SK-N-SH (cell line): ENCODE measurements around the gene TRPC6. TPM values are rescaled to one million over a fixed set of nuclear protein-coding genes. Genes with fewer than 3 reads are reported as not detected.

Experiments used
- CTCF ChIA-PET: fragments of 300-600, 350-600 bp; formaldehyde crosslinking; extraction: SDS; loops from one replicate; lab custom pipeline; 2021; lab: Yijun Ruan, JAX
- POLR2A ChIA-PET: fragments of 350-600 bp; sonication (Branson Sonifier 250); formaldehyde crosslinking; extraction: SDS; loops from one replicate; lab custom pipeline; 2020; ENCODE audit warnings: antibody characterized with exemption, inconsistent platforms; lab: Yijun Ruan, JAX
- DNase-seq: peaks from one replicate; pipeline ENCODE4 v3.0.0; 2012
- H2AFZ ChIP-seq: fragments of 200-600 bp; sonication (generic); 2 replicates; pipeline ENCODE4 v1.8.1; 2016; ENCODE audit warnings: antibody characterized with exemption, mild to moderate bottlenecking, low read depth
- H3F3A ChIP-seq: fragments of 200-600 bp; sonication (generic); replicated peaks from 2 replicates; pipeline ENCODE3; 2016; ENCODE audit warnings: antibody characterized with exemption, mild to moderate bottlenecking; ENCODE audit not compliant: insufficient read depth
- H3K27ac ChIP-seq, 2 experiments: fragments of 200-500 bp in 1 of 2; fragments of 200-600 bp in 1 of 2; sonication (Bioruptor generic) in 1 of 2; sonication (generic), shearing (Covaris generic) in 1 of 2; 2 replicates each; pipeline versions ENCODE4 v1.5.1 to v1.6.1; 2014 to 2016; ENCODE audit warnings: low read depth in 2 of 2, inconsistent platforms in 1 of 2, low read length in 1 of 2, mild to moderate bottlenecking in 1 of 2, mixed read lengths in 1 of 2
- H3K27me3 ChIP-seq: fragments of 200-600 bp; sonication (generic), shearing (Covaris generic); 2 replicates; pipeline ENCODE4 v1.6.1; 2016; ENCODE audit warnings: mixed run types; ENCODE audit not compliant: insufficient read depth
- H3K36me3 ChIP-seq, 2 experiments: fragments of 200-500 bp in 1 of 2; fragments of 200-600 bp in 1 of 2; sonication (Bioruptor generic) in 1 of 2; sonication (generic) in 1 of 2; replicated peaks in 1 of 2; 2 replicates each; pipeline versions ENCODE3 to v1.5.1; 2014 to 2016; ENCODE audit warnings: low read length in 1 of 2, mild to moderate bottlenecking in 1 of 2; ENCODE audit not compliant: insufficient read depth in 2 of 2, control insufficient read depth in 1 of 2
- H3K4me1 ChIP-seq, 2 experiments: fragments of 200-500 bp in 1 of 2; fragments of 200-600 bp in 1 of 2; sonication (Bioruptor generic) in 1 of 2; sonication (generic), shearing (Covaris generic) in 1 of 2; 2 replicates each; pipeline versions ENCODE4 v1.5.1 to v1.6.1; 2014 to 2016; ENCODE audit warnings: low read depth in 1 of 2, low read length in 1 of 2, mixed run types in 1 of 2; ENCODE audit not compliant: insufficient read depth in 2 of 2, control insufficient read depth in 1 of 2
- H3K4me2 ChIP-seq: fragments of 200-600 bp; sonication (generic), shearing (Covaris generic); 2 replicates; pipeline ENCODE4 v1.6.1; 2017; ENCODE audit warnings: mixed run types
- H3K4me3 ChIP-seq, 2 experiments: fragments of 200-500 bp in 1 of 2; fragments of 200-600 bp in 1 of 2; sonication (Bioruptor generic) in 1 of 2; sonication (generic), shearing (Covaris generic) in 1 of 2; 2 replicates each; pipeline versions ENCODE4 v1.5.1 to v1.8.1; 2014 to 2016; ENCODE audit warnings: low read depth in 2 of 2, inconsistent platforms in 1 of 2, low read length in 1 of 2, mild to moderate bottlenecking in 1 of 2, mixed read lengths in 1 of 2, moderate library complexity in 1 of 2
- H3K79me2 ChIP-seq: fragments of 200-600 bp; sonication (generic); 2 replicates; pipeline ENCODE4 v1.8.1; 2017; ENCODE audit warnings: mild to moderate bottlenecking; ENCODE audit not compliant: insufficient read depth
- H3K9ac ChIP-seq: fragments of 200-600 bp; sonication (generic); 2 replicates; pipeline ENCODE4 v1.6.1; 2017; ENCODE audit warnings: mixed run types
- H3K9me2 ChIP-seq: fragments of 200-600 bp; sonication (generic); 2 replicates; pipeline ENCODE4 v1.6.1; 2017; ENCODE audit warnings: mixed run types
- H3K9me3 ChIP-seq: fragments of 200-600 bp; sonication (generic); 2 replicates; pipeline ENCODE4 v1.6.1; 2017; ENCODE audit warnings: mixed run types, mild to moderate bottlenecking, moderate library complexity
- H4K20me1 ChIP-seq: fragments of 200-600 bp; sonication (generic); 2 replicates; pipeline ENCODE4 v1.6.1; 2017; ENCODE audit warnings: mild to moderate bottlenecking, mixed run types; ENCODE audit not compliant: insufficient read depth
- CHD2 ChIP-seq: fragments of 150-350 bp; IDR thresholded peaks from 2 replicates; pipeline ENCODE4 v1.6.1; 2018; ENCODE audit warnings: low read length; ENCODE audit not compliant: partially characterized antibody
- EP300 ChIP-seq, 2 experiments: IDR thresholded peaks; 2 replicates each; pipeline versions ENCODE4 v1.4.0 to v1.6.1; 2012; ENCODE audit warnings: borderline replicate concordance in 1 of 2, low read depth in 1 of 2, low read length in 1 of 2
- FOSL2 ChIP-seq: IDR thresholded peaks from 2 replicates; pipeline ENCODE4 v1.4.0; 2012; ENCODE audit warnings: low read depth, mild to moderate bottlenecking, moderate library complexity, borderline replicate concordance
- FOXJ3 ChIP-seq: sonication (generic); formaldehyde crosslinking; IDR thresholded peaks from 2 replicates; pipeline ENCODE4 v1.5.1; 2020; ENCODE audit warnings: mild to moderate bottlenecking, missing genetic modification reagents
- GATA2 ChIP-seq: sonication (generic); formaldehyde crosslinking; IDR thresholded peaks from 2 replicates; pipeline ENCODE4 v1.5.0; 2020; ENCODE audit warnings: mild to moderate bottlenecking, missing genetic modification reagents
- JUND ChIP-seq: IDR thresholded peaks from 2 replicates; pipeline ENCODE4 v1.4.0; 2012
- NRF1 ChIP-seq: IDR thresholded peaks from 2 replicates; pipeline ENCODE4 v1.6.1; 2012; ENCODE audit warnings: low read depth, mild to moderate bottlenecking, low read length
- POLR2AphosphoS5 ChIP-seq: IDR thresholded peaks from 2 replicates; pipeline ENCODE4 v1.6.1; 2012; ENCODE audit warnings: low read depth, low read length
- RAD21 ChIP-seq: IDR thresholded peaks from 2 replicates; pipeline ENCODE4 v1.6.1; 2012; ENCODE audit warnings: mild to moderate bottlenecking, low read length
- RFX5 ChIP-seq: IDR thresholded peaks from 2 replicates; pipeline ENCODE4 v1.6.1; 2012; ENCODE audit warnings: mild to moderate bottlenecking, improper control_type of control experiment, low read length
- TAF1 ChIP-seq: IDR thresholded peaks from 2 replicates; pipeline ENCODE4 v1.6.1; 2012; ENCODE audit warnings: low read depth, mild to moderate bottlenecking, low read length, moderate library complexity, borderline replicate concordance
- TCF12 ChIP-seq: IDR thresholded peaks from 2 replicates; pipeline ENCODE4 v1.4.0; 2012
- TEAD4 ChIP-seq: IDR thresholded peaks from 2 replicates; pipeline ENCODE4 v1.4.0; 2012; ENCODE audit warnings: mild to moderate bottlenecking, borderline replicate concordance; ENCODE audit not compliant: insufficient read depth
- YY1 ChIP-seq: IDR thresholded peaks from 2 replicates; pipeline ENCODE4 v1.4.0; 2012; ENCODE audit warnings: low read depth, mild to moderate bottlenecking
- WGBS: methylation state at CpG from one replicate; pipeline ENCODE4 v1.1.6; 2017; ENCODE audit warnings: low lambda C conversion rate; 5-methylcytosine and 5-hydroxymethylcytosine counted together
- polyA plus RNA-seq, 3 experiments: library from polyadenylated mRNA; depleted of rRNA; stranded (reverse); fragments of >200 nt; gene quantifications; 2 replicates each; pipeline ENCODE4 v1.2.3, GENCODE V29; 2012
- TF ChIP-seq, protein P1 (sequence below): fragments of 150-350 bp; IDR thresholded peaks from 2 replicates; pipeline ENCODE4 v1.6.1; 2017; ENCODE audit warnings: antibody characterized with exemption, low read length, low read depth, borderline replicate concordance
- TF ChIP-seq, protein P2 (sequence below): fragments of 150-350 bp; IDR thresholded peaks from 2 replicates; pipeline ENCODE4 v1.6.1; 2016; ENCODE audit warnings: mild to moderate bottlenecking, low read depth, low read length
- TF ChIP-seq, protein P3 (sequence below): IDR thresholded peaks from 2 replicates; pipeline ENCODE4 v1.6.1; 2012; ENCODE audit warnings: mild to moderate bottlenecking, low read depth, low read length, moderate library complexity
- TF ChIP-seq, protein P4 (sequence below): IDR thresholded peaks from 2 replicates; pipeline ENCODE4 v1.4.0; 2012; ENCODE audit warnings: low read depth, borderline replicate concordance

Gene TRPC6
- polyA plus RNA-seq (2012; rRNA removed), result not detected in 2 replicates
- polyA plus RNA-seq (2012; cell fraction: cytosol; rRNA removed), result not detected in 2 replicates
- polyA plus RNA-seq (2012; cell fraction: nucleus; rRNA removed), result not detected in 2 replicates

DNA sequence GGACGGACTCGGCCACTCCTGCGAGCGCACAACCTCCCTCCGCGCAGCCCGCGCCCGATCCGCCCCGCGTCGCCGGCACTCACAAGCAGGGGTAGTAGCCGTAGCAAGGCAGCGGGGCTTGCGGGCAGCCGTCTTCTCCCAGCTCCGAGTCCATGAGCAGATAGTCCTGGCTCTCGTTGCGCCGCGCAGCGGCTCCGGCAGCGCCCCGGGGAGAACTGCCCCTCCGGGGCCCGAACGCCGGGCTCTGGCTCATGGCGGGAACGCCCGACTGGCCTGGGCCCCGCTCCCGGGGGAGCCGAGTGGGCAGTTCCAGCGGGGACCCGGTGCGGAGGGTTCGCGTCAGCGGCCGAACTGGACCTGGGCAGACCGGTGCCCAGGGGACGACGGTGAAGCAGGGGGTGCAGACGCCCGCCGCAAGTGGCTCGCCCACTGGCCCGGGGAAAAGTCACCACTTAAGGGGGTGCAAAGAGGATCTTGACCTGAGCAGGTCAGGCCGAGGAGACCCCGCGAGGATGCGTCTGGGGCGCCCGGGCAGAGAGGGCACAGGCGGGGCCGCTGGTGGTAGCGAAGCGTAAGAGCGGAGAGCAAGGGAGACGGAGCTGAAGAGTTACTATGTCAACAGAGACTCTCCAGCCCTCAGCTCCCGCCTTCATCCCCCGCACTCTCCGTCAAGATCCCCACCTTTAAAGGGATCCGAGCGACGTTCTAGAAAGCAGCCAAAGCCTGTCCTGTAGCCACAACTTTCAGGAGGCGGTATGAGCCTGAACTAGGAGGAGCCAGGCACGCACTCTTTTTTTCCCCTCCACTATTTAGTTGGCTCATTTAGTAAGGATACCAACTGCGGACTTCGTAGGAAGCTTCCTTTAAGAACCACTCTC is at the start of gene TRPC6:
Gene TRPC6, minus strand, starts transcription at position 757 of the 878 bp plus-strand sequence. Its CDS starts 504 bp downstream, at position 253.
- H3K4me1 ChIP-seq, result no peaks in the 10 kb centered on the region
- peak; percentile 15 for DNase-seq
- CTCF ChIA-PET, result no interaction called here
- POLR2A ChIA-PET, result no interaction called here
- peaks cover 24% of the 10 kb centered on the region for H3K27me3 ChIP-seq
- TF ChIP-seq YY1, result no peak
- TF ChIP-seq CHD2, result no peak
- TF ChIP-seq, protein P1, sequence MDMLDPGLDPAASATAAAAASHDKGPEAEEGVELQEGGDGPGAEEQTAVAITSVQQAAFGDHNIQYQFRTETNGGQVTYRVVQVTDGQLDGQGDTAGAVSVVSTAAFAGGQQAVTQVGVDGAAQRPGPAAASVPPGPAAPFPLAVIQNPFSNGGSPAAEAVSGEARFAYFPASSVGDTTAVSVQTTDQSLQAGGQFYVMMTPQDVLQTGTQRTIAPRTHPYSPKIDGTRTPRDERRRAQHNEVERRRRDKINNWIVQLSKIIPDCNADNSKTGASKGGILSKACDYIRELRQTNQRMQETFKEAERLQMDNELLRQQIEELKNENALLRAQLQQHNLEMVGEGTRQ, result no peak
- no peak for TF ChIP-seq TEAD4
- TF ChIP-seq TAF1, result no peak
- no peak for TF ChIP-seq GATA2 (CRISPR knock-in tag)
- no peak for TF ChIP-seq JUND
- TF ChIP-seq EP300 (IDR thresholded peaks at IDR 0.05; ENCODE audit: borderline replicate concordance in 1 of 2, low read depth in 1 of 2, low read length in 1 of 2), result no peak
- TF ChIP-seq RFX5, result no peak
- no peak for TF ChIP-seq RAD21
- TF ChIP-seq, protein P2, sequence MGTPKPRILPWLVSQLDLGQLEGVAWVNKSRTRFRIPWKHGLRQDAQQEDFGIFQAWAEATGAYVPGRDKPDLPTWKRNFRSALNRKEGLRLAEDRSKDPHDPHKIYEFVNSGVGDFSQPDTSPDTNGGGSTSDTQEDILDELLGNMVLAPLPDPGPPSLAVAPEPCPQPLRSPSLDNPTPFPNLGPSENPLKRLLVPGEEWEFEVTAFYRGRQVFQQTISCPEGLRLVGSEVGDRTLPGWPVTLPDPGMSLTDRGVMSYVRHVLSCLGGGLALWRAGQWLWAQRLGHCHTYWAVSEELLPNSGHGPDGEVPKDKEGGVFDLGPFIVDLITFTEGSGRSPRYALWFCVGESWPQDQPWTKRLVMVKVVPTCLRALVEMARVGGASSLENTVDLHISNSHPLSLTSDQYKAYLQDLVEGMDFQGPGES, result no peak
- no peak for TF ChIP-seq FOSL2
- TF ChIP-seq TCF12, result no peak
- TF ChIP-seq FOXJ3 (CRISPR knock-in tag), result no peak
- TF ChIP-seq POLR2AphosphoS5, result no peak
- TF ChIP-seq, protein P3, sequence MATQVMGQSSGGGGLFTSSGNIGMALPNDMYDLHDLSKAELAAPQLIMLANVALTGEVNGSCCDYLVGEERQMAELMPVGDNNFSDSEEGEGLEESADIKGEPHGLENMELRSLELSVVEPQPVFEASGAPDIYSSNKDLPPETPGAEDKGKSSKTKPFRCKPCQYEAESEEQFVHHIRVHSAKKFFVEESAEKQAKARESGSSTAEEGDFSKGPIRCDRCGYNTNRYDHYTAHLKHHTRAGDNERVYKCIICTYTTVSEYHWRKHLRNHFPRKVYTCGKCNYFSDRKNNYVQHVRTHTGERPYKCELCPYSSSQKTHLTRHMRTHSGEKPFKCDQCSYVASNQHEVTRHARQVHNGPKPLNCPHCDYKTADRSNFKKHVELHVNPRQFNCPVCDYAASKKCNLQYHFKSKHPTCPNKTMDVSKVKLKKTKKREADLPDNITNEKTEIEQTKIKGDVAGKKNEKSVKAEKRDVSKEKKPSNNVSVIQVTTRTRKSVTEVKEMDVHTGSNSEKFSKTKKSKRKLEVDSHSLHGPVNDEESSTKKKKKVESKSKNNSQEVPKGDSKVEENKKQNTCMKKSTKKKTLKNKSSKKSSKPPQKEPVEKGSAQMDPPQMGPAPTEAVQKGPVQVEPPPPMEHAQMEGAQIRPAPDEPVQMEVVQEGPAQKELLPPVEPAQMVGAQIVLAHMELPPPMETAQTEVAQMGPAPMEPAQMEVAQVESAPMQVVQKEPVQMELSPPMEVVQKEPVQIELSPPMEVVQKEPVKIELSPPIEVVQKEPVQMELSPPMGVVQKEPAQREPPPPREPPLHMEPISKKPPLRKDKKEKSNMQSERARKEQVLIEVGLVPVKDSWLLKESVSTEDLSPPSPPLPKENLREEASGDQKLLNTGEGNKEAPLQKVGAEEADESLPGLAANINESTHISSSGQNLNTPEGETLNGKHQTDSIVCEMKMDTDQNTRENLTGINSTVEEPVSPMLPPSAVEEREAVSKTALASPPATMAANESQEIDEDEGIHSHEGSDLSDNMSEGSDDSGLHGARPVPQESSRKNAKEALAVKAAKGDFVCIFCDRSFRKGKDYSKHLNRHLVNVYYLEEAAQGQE, result no peak
- no peak for TF ChIP-seq NRF1
- TF ChIP-seq, protein P4, sequence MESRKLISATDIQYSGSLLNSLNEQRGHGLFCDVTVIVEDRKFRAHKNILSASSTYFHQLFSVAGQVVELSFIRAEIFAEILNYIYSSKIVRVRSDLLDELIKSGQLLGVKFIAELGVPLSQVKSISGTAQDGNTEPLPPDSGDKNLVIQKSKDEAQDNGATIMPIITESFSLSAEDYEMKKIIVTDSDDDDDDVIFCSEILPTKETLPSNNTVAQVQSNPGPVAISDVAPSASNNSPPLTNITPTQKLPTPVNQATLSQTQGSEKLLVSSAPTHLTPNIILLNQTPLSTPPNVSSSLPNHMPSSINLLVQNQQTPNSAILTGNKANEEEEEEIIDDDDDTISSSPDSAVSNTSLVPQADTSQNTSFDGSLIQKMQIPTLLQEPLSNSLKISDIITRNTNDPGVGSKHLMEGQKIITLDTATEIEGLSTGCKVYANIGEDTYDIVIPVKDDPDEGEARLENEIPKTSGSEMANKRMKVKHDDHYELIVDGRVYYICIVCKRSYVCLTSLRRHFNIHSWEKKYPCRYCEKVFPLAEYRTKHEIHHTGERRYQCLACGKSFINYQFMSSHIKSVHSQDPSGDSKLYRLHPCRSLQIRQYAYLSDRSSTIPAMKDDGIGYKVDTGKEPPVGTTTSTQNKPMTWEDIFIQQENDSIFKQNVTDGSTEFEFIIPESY, result no peak
- no peak within 1 kb of the TSS for H3K4me3 ChIP-seq
- H3K9me3 ChIP-seq, result no peaks in the 10 kb centered on the region
- H4K20me1 ChIP-seq, result no peaks in the 10 kb centered on the region
- H3K27ac ChIP-seq, result no peak within 1 kb of the TSS
- no peak within 1 kb of the TSS for H2AFZ ChIP-seq
- WGBS, result 16% methylated on average over 28 of the region's 74 CpGs
- H3K36me3 ChIP-seq, result no peaks in the 10 kb centered on the region
- H3K79me2 ChIP-seq, result no peaks in the 10 kb centered on the region
- no peak within 1 kb of the TSS for H3K9ac ChIP-seq
- H3F3A ChIP-seq, result no peaks in the 10 kb centered on the region
- no peak within 1 kb of the TSS for H3K4me2 ChIP-seq
- no peaks in the 10 kb centered on the region for H3K9me2 ChIP-seq
